ENCODE results near the gene NFATC4.

NFATC4 gene

DNA sequence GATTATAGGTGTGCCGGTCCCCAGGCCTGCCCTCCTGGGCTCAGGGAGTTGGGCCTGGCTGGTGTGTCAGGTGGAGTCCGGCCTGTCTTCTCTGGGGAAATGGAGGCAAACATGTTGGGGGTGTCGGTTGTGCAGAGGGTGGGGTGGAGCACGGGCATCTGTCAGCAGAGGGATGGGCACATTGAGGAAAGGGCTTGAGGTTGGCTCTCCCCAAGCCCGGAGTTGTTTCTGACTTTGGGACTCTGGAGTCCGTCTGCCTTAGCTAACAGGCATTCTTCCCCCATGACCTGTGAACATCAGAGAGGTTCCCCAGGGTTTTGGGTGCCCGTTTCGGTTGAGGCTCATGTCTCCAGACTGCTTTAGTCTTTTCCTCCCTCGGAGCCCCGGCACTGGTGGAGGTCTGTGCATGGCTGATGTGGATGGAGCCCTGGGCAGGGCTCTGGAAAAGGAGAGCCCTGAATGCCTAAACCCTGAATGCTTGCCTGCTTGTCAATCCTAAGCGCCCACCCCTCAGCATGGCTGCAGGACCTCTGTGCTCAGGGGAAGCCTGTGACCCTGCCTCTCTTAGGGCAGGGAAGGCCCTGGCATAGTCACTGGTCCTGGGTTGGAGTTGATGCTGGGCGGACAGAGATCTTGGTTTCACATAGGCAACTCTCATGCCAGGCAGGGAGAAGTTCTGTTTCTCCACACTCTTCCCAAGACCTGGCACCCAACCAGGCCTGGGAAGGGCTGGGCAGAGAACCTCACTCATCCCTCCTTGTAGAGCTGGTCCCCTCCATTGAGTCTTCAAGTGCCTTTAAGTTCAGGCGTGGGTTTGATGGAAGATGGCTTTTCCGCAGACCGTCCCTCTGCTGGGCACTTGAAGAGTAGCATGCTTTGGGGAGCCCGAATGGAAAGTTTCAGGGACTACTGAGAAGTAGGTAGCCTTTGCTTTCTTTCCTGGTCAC, 43.7 kb downstream of the NFATC4 start:
- DNase-seq: peak; percentile 52

- DNase-seq: no peak
These were observed 46.1 kb downstream of the NFATC4 start for GRCh38 chr14:24414077-24414476.

GRCh38 chr14:24414732-24415420, 46.9 kb downstream of the NFATC4 start:
- DNase-seq: no peak

DNA sequence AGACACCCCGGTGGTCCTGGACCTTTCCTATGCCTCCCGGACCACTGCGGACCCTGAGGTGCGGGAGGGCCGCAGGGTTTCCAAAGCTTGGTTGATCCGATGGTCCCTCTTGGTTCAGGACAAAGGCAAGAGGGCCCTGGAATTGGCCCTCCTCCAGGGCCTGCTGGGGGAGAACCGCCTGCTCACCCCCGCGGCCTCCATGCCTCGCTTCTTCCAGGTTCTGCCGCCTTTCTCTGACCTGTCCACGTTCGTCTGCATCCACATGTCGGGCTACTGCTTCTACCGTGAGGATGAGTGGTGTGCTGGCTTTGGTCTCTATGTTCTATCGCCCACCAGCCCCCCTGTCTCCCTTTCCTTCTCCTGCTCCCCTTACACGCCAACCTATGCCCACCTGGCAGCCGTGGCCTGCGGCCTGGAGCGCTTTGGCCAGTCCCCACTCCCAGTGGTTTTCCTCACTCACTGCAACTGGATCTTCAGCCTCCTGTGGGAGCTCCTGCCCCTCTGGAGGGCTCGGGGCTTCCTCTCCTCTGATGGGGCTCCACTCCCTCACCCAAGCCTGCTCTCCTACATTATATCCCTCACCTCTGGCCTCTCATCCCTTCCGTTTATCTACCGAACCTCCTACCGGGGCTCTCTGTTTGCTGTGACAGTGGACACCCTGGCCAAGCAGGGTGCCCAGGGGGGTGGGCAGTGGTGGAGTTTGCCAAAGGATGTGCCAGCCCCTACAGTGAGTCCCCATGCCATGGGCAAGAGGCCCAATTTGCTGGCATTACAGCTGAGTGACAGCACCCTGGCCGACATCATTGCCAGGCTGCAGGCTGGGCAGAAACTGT, 47.7 kb downstream of the NFATC4 start:
- no peak for DNase-seq

DNA sequence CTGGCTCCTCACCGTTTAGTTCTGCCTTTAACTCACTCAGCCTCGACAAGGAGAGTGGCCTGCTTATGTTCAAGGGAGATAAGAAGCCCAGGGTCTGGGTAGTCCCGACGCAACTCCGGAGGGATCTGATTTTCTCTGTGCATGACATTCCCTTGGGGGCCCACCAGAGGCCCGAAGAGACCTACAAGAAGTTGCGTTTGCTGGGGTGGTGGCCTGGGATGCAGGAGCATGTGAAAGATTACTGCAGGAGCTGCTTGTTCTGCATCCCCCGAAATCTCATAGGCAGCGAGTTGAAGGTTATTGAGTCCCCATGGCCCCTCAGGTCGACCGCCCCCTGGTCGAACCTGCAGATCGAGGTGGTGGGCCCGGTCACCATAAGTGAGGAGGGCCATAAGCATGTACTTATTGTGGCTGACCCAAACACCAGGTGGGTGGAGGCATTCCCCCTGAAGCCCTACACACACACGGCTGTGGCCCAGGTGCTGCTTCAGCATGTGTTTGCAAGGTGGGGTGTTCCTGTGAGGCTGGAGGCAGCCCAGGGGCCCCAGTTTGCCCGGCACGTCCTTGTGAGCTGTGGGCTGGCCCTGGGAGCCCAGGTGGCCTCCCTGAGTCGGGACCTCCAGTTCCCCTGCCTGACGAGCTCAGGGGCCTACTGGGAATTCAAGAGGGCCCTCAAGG, 48.4 kb downstream of the NFATC4 start:
- DNase-seq: no peak

DNA sequence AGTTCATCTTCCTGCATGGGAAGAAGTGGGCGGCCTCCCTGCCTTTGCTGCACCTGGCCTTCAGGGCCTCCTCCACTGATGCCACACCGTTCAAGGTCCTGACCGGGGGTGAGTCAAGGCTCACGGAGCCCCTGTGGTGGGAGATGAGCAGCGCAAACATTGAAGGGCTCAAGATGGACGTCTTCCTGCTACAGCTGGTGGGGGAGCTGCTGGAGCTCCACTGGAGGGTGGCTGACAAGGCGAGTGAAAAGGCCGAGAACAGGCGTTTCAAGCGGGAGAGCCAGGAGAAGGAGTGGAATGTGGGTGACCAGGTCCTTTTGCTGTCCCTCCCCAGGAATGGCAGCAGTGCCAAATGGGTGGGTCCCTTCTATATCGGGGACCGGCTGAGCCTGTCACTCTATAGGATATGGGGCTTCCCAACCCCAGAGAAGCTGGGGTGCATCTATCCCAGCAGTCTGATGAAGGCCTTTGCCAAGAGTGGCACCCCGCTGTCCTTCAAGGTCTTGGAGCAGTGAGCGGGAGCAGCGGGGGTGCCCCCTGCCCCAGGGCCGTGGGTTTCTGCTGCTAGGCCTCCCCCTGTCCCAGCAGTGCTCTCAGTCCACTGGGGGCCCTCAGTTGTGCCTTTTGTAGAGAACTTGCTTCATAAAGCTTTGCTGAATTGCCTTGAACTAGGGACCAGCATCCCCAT, 49.1 kb downstream of the NFATC4 start:
- no peak for DNase-seq

- no peak for DNase-seq
These were observed 50.0 kb downstream of the NFATC4 start for GRCh38 chr14:24417832-24418491.

- DNase-seq: no peak
These were observed 50.5 kb downstream of the NFATC4 start for GRCh38 chr14:24418492-24418873.

GRCh38 chr14:24422261-24422660, 54.3 kb downstream of the NFATC4 start:
- DNase-seq: no peak

DNA sequence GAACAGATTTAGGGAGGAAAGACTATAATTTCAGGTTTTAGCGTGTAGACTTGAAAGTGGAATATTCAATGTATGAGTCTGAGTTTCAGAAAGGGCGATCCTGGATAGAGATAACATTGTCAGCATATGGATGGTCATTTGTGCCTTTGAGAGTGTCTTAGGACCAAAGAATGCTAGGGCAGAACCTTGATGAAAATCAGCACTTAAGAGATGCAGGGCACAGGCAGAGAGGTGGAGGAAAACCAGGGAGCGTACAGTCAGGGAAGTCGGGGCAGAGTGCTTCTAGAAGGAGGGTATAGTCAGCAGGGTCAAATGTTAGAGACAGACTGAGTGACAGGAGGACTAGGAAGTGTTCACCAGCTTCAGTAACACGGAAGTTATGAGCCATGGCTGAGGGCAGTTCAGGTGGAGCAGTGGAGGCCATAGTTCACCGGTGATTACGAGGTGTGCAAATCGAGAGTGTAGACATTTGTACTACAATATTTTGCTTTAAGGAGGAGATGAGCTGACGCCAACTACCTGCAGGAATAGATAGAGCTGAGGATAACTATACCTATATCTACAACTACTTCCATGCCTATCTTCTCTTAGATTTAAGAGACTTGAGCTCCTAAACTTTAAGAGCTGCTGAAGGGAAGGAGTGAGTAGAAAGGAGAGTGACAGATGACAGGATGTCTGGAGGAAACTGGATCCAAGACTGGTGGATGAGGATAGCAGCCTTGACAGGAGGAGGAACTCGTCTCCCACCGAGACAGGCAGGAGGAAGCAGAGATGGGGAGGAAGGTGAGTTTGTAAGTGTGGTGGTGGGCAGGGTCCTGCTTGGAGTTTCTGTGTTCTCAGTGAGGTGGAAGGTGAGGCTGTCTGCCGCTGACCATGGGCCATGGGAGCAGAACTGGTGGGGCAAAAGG, 55.0 kb downstream of the NFATC4 start:
- no peak for DNase-seq

- DNase-seq: no peak
These were observed 57.7 kb downstream of the NFATC4 start for GRCh38 chr14:24425704-24426103.

- no peak for DNase-seq
These were observed 58.3 kb downstream of the NFATC4 start for GRCh38 chr14:24426150-24426911.

- no peak for DNase-seq
These were observed 59.0 kb downstream of the NFATC4 start for GRCh38 chr14:24426912-24427536.

DNA sequence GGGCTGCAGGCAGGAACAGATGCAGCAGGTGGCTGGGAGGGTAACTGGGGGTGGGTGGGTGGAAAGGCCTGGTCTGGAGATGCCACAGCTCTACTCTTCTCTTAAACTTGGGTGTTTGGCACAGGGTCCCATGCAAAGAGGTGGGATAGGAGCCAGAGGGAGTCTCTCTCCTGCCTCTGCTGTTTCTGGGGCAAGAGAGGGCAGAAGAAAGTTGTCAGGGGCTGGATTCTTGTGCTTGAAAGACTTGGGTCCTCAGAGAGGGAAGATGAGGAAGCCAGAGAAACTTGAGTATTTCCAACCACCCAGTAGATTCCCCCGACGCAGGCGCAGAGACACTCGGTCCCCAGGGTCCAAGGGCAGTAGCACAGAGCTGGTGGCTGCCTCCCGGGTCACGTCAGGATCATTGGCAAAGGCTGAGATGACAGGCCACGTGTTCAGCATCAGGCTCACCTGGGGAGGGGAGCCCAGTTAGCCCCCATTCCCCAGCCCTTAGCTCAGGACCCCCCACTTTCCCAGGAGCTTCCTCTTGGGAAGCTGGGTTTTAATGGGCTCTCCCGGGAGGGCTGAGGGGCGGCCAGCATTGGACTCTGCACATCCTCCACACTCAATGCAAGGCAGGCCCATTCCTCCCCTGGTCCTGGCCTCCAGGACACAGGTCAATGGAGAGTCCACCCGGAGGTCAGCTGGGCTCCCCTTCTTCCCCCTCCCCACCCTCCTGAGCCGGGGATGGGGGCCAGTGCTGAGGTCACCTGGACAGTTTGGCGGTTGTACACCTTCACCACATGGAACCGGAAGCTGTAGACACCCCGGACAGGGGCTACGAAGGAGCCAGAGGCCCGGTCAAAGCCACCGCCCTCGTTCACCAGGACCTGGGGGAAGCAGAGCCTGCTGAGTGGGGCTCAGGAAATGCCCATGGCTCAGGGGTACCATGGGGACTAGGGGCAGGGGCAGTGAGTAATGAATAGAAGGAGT, 59.8 kb downstream of the NFATC4 start:
- DNase-seq: no peak

GRCh38 chr14:24428628-24429394, 60.8 kb downstream of the NFATC4 start:
- no peak for DNase-seq
